Neutrophil (primary cell): ENCODE data around the gene GBGT1.

Source experiments
- H3K27ac ChIP-seq: fragments of 200-600 bp; sonication (generic); 2 replicates; pipeline ENCODE4 v1.5.1; 2016; ENCODE audit warnings: mild to moderate bottlenecking, moderate library complexity
- H3K27me3 ChIP-seq: fragments of 200-600 bp; sonication (generic); 2 replicates; pipeline ENCODE4 v1.6.0; 2016; ENCODE audit warnings: mild to moderate bottlenecking
- H3K36me3 ChIP-seq: fragments of 200-600 bp; sonication (generic); 2 replicates; pipeline ENCODE4 v1.5.1; 2017
- H3K4me1 ChIP-seq, 2 experiments: fragments of 200-600 bp in 1 of 2; sonication (generic) in 1 of 2; 1 replicate in 1 of 2; 2 replicates in 1 of 2; pipeline versions ENCODE4 v1.5.1 to v1.6.1; 2013 to 2016; ENCODE audit warnings: low read depth in 1 of 2, low read length in 1 of 2, mild to moderate bottlenecking in 1 of 2, moderate library complexity in 1 of 2; ENCODE audit not compliant: control insufficient read depth in 1 of 2, insufficient read depth in 1 of 2
- H3K4me3 ChIP-seq, 2 experiments: fragments of 200-600 bp in 1 of 2; sonication (generic) in 1 of 2; 1 replicate in 1 of 2; 2 replicates in 1 of 2; pipeline ENCODE4 v1.5.1; 2013 to 2016; ENCODE audit warnings: low read depth in 1 of 2, low read length in 1 of 2, mild to moderate bottlenecking in 1 of 2, moderate library complexity in 1 of 2
- H3K9me3 ChIP-seq: fragments of 200-600 bp; sonication (generic); 2 replicates; pipeline ENCODE4 v1.5.1; 2016
- TF ChIP-seq, protein P1 (sequence below): fragments of 200-600 bp; sonication (generic); IDR thresholded peaks from 2 replicates; pipeline ENCODE4 v1.5.1; 2016; ENCODE audit warnings: antibody characterized with exemption

GBGT1 gene

DNA sequence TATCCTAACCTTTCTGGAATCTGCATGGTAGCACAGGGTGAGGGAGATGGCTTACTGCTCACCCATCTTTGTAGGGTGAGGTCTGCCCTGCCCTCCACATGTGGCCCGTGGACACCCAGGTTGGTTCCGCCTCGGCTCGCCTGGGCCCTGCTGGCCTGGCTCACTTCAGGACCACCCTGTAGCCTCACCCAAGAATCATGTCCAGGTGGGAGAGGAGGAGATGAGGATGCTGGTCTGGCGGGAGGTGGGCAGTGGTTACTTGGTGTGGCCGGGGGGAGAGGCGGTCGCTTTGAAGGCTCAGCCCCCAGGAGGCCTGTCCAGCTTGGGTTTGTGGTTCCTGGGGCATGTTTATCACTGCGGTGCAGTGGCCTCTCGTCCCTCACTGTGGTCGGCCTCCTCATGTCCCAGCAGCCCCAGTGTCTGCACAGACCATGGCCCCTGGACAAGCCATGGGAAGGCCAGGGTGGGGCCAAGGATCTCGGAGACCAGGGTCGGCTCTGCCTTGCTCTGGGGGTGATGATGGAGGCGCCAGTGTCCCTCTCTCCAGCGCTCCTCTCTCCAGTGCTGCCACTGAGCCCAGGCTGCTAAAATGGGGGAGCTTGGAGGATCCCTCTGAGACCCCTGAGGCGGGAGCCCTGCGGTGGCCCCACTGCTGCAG is 40.8 kb upstream of the GBGT1 start:
- Histone ChIP-seq H3K27me3 (peaks cover 21% of the 10 kb centered on the region), H3K9me3 (no peaks in the 10 kb centered on the region), H3K27ac (no peak overlapping the region), H3K4me1 (no peaks in the 10 kb centered on the region), H3K36me3 (no peaks in the 10 kb centered on the region), H3K4me3 (no peak overlapping the region)
- TF ChIP-seq, protein P1, sequence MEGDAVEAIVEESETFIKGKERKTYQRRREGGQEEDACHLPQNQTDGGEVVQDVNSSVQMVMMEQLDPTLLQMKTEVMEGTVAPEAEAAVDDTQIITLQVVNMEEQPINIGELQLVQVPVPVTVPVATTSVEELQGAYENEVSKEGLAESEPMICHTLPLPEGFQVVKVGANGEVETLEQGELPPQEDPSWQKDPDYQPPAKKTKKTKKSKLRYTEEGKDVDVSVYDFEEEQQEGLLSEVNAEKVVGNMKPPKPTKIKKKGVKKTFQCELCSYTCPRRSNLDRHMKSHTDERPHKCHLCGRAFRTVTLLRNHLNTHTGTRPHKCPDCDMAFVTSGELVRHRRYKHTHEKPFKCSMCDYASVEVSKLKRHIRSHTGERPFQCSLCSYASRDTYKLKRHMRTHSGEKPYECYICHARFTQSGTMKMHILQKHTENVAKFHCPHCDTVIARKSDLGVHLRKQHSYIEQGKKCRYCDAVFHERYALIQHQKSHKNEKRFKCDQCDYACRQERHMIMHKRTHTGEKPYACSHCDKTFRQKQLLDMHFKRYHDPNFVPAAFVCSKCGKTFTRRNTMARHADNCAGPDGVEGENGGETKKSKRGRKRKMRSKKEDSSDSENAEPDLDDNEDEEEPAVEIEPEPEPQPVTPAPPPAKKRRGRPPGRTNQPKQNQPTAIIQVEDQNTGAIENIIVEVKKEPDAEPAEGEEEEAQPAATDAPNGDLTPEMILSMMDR: no peak

DNA sequence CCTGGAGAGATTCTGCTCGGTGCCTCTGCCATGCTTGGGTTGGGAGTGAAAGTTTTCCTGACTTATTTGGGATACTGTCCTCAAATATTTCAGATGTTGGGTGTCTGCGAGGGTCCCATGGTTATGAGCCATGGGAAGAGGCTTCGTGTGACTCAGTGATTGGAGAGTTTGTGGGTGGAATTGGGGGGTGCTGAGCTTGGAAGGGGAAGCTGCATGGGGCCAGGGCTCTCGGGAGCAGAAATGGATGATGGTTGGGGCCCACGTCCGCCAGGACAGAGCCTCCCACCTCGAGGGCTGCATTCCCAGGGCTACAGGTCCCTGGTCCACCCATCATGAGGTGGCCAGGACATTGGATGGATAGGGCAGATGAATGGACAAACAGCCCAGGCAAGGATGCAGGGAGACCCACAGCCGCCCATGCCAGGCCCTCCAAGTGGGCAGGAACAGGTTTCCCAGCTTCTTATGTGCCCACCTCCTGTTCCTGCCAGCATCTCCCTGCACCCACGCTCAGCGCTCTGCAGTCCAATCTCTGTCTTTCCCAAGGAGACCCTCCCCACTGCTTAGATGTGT is 39.9 kb upstream of the GBGT1 start:
- TF ChIP-seq, protein P1: no peak
- Histone ChIP-seq H3K4me3 (no peak overlapping the region), H3K9me3 (no peaks in the 10 kb centered on the region), H3K4me1 (no peaks in the 10 kb centered on the region), H3K27ac (no peak overlapping the region), H3K36me3 (no peaks in the 10 kb centered on the region), H3K27me3 (peaks cover 25% of the 10 kb centered on the region)

DNA sequence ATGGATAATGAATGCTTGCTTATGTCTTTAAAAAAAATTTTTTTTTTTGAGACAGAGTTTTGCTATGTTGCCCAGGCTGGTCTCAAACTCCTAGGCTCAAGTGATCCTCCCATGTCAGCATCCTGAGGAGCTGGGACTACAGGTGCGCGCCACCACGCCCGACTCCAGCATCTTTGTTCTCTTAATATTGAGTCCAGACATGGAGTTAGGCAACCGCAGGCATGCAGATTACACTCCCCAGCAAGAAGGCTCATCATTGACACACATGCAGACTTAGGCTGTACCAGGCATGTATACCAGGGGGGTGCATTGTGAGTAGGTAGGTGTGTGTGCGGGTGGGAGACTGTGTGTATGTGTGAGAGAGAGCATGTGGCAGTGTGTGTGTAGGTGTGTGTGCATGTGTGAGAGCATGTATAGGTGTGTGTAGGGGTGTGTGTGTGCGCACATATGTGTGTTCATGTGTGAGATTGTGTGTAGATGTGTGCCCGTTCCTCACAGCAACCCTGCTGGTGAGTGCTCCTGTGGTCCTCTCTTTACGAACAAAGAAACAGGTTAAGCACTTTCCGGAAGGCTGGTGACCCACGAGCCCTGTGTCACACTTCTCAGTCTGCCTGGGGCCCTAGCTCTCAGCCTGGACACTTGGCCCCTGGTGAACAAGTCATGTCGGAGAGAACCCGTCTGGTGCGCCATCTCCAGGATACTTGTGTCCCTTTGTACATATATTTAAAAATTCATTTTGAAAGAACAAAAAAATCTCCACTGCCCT is 39.2 kb upstream of the GBGT1 start:
- Histone ChIP-seq H3K4me1 (no peaks in the 10 kb centered on the region), H3K9me3 (no peaks in the 10 kb centered on the region), H3K27me3 (peaks cover 25% of the 10 kb centered on the region), H3K4me3 (no peak overlapping the region), H3K36me3 (no peaks in the 10 kb centered on the region), H3K27ac (no peak overlapping the region)
- TF ChIP-seq, protein P1: no peak

DNA sequence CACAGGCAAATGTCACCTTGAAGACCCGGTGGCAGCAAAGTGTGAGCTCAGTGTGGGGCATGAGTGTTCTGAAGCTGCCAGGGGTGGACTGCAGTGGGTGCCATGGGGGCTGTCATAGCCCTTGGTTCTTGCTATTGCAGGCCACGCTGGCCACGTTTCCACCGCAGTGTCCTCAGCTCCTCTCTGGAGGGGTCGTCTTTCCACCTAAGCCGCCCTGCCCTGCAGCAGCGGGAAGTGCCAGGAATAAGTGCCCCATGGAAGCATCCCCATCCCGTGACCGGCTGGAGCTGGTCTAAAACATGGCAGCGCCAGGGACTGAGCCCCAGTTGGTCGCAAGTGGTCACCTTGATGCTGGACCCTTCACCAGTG is 38.4 kb upstream of the GBGT1 start:
- H3K27me3 ChIP-seq: peaks cover 25% of the 10 kb centered on the region
- no peaks in the 10 kb centered on the region for H3K4me1 ChIP-seq
- no peaks in the 10 kb centered on the region for H3K9me3 ChIP-seq
- no peak overlapping the region for H3K4me3 ChIP-seq
- no peak overlapping the region for H3K27ac ChIP-seq
- H3K36me3 ChIP-seq: no peaks in the 10 kb centered on the region
- TF ChIP-seq, protein P1: no peak

DNA sequence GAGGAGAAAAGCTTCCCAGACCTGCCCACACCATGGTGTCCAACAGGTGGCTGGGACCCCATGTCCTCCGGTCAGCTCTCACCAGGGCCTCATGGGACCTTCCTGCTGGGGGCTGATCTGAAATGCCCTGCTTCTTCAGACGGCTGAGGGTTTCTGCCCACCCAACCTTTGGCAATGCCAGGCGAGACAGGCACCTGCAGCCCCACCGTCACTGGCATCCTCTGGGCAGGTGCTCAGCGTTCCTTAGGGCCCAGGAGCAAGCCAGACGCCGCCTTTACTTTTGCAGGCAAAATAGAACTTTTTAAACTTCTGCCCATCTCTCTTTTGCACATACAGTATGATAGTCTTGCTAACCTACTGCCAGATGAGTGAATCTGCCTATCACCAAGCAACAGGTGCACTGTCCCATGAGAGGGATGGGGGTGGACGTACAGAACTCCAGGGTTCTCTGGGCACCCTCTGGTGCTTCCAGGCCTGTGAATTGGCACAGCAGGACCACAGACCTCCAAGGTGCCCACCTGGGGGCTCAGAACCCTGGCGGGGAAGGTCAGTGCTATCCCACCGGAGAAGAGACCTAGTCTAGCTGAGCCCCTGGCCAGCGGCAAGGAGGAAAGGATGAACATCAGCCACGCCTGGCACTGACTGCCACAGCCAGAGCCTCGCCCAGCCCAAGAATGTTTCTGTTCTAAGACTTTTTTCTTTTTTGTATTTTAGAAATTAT is 37.9 kb upstream of the GBGT1 start:
- H3K9me3 ChIP-seq: no peaks in the 10 kb centered on the region

More for the DNA sequence above, 37.9 kb upstream of the GBGT1 start:
- Histone ChIP-seq H3K27ac (no peak overlapping the region), H3K4me3 (no peak overlapping the region), H3K36me3 (no peaks in the 10 kb centered on the region), H3K27me3 (peaks cover 25% of the 10 kb centered on the region), H3K4me1 (no peaks in the 10 kb centered on the region)
- TF ChIP-seq, protein P1: no peak
